CD4-positive, CD25-positive, alpha-beta regulatory T cell (primary cell): ENCODE measurements around the gene ASH1L. TPM values are rescaled to one million over a fixed set of nuclear protein-coding genes. Genes with fewer than 3 reads are reported as not detected.

Experiments used
- ATAC-seq, 2 donors: fragments of 150-1000 bp; cut with Tn5 transposase; one replicate each; pipeline ENCODE4 v1.10.0; 2021; ENCODE audit warnings: low read depth in 2 of 2, moderate number of reproducible peaks in 2 of 2, moderate library complexity in 1 of 2
- DNase-seq, 3 donors: peaks; one replicate each; pipeline versions ENCODE4 v3.0.0 to v3.0.0-alpha.2; 2012 to 2022; ENCODE audit warnings: mixed read lengths in 1 of 3
- H3K27ac ChIP-seq: one replicate; pipeline ENCODE4 v1.7.0; 2013; ENCODE audit warnings: mild to moderate bottlenecking, low read length; ENCODE audit not compliant: insufficient read depth, poor library complexity, severe bottlenecking
- H3K27me3 ChIP-seq: one replicate; pipeline ENCODE4 v1.7.0; 2013; ENCODE audit warnings: low read length; ENCODE audit not compliant: control insufficient read depth, insufficient read depth
- H3K36me3 ChIP-seq: one replicate; pipeline ENCODE4 v1.7.0; 2013; ENCODE audit warnings: mild to moderate bottlenecking, low read length, moderate library complexity; ENCODE audit not compliant: control insufficient read depth, insufficient read depth
- H3K4me1 ChIP-seq: 2 replicates; pipeline ENCODE4 v1.7.0; 2013; ENCODE audit warnings: mild to moderate bottlenecking, low read length; ENCODE audit not compliant: insufficient read depth, control insufficient read depth, poor library complexity, severe bottlenecking
- H3K4me3 ChIP-seq: one replicate; pipeline ENCODE4 v1.7.0; 2013; ENCODE audit warnings: low read depth, mild to moderate bottlenecking, low read length, moderate library complexity
- H3K9me3 ChIP-seq, 2 experiments: 1 replicate in 1 of 2; 2 replicates in 1 of 2; pipeline ENCODE4 v1.7.0; 2013; ENCODE audit warnings: low read length in 2 of 2, mild to moderate bottlenecking in 1 of 2, moderate library complexity in 1 of 2; ENCODE audit not compliant: control insufficient read depth in 2 of 2
- H3K27ac Mint-ChIP-seq, 3 donors: one replicate each; pipeline ENCODE4 v1.8.0; 2020 to 2022; ENCODE audit warnings: mild to moderate bottlenecking in 3 of 3, mixed read lengths in 3 of 3, moderate library complexity in 2 of 3
- H3K27me3 Mint-ChIP-seq: one replicate; pipeline ENCODE4 v1.8.0; 2022; ENCODE audit warnings: mild to moderate bottlenecking, mixed read lengths
- H3K36me3 Mint-ChIP-seq: one replicate; pipeline ENCODE4 v1.8.0; 2020; ENCODE audit warnings: mixed read lengths
- H3K4me1 Mint-ChIP-seq, 4 donors: one replicate each; pipeline ENCODE4 v1.8.0; 2020 to 2022; ENCODE audit warnings: mixed read lengths in 4 of 4, mild to moderate bottlenecking in 1 of 4
- H3K4me3 Mint-ChIP-seq, 4 donors: one replicate each; pipeline ENCODE4 v1.8.0; 2020 to 2022; ENCODE audit warnings: mild to moderate bottlenecking in 4 of 4, mixed read lengths in 4 of 4, moderate library complexity in 3 of 4
- H3K9me3 Mint-ChIP-seq, 7 donors: one replicate each; pipeline ENCODE4 v1.8.0; 2020 to 2022; ENCODE audit warnings: mixed read lengths in 7 of 7, mild to moderate bottlenecking in 3 of 7, moderate library complexity in 2 of 7
- polyA plus RNA-seq, 4 donors: library from polyadenylated mRNA; unstranded; fragments of 300-500 nt; fragmentation: Illumina TruSeq; gene quantifications; one replicate each; pipeline ENCODE4 v1.2.3, GENCODE V29; 2021
- total RNA-seq: library from RNA; stranded (reverse); gene quantifications from one replicate; pipeline ENCODE4 v1.2.3, GENCODE V29; 2022

The ASH1L gene
- total and polyA plus RNA-seq, 5 donors from 2014 or later: 14.1 to 97.8 (median 15.8) TPM

GRCh38 chr1:155325603-155325893 lies 237.1 kb downstream of the ASH1L start:
- no peak for ATAC-seq
- Histone ChIP-seq H3K9me3 (no peaks in the 10 kb centered on the region), H3K4me1 (peaks cover 34% of the 10 kb centered on the region), H3K27ac (peak overlapping the region; percentile 96), H3K4me3 (no peak overlapping the region), H3K27me3 (no peaks in the 10 kb centered on the region), H3K36me3 (peaks cover 9% of the 10 kb centered on the region)
- H3K4me3 Mint-ChIP-seq: peak overlapping the region; percentile 77 to 94 (median 90)
- H3K36me3 Mint-ChIP-seq: peaks cover under 1% of the 10 kb centered on the region
- peaks cover under 1 to 33% (median 10%) of the 10 kb centered on the region in 4 donors for H3K4me1 Mint-ChIP-seq
- peak overlapping the region in 1 of 3 donors; percentile 86 for H3K27ac Mint-ChIP-seq
- H3K27me3 Mint-ChIP-seq: no peaks in the 10 kb centered on the region
- DNase-seq: no peak
- H3K9me3 Mint-ChIP-seq: no peaks in the 10 kb centered on the region

GRCh38 chr1:155324717-155325602 lies 237.6 kb downstream of the ASH1L start:
- peak overlapping the region; percentile 88 to 91 (median 90) for H3K4me3 Mint-ChIP-seq
- ATAC-seq (no peak), DNase-seq (no peak)
- Histone ChIP-seq H3K27ac (peak overlapping the region; percentile 96), H3K9me3 (no peaks in the 10 kb centered on the region), H3K36me3 (peaks cover 3% of the 10 kb centered on the region), H3K27me3 (no peaks in the 10 kb centered on the region), H3K4me1 (peaks cover 37% of the 10 kb centered on the region), H3K4me3 (peak overlapping the region; percentile 60)
- no peaks in the 10 kb centered on the region for H3K36me3 Mint-ChIP-seq
- H3K4me1 Mint-ChIP-seq: peaks cover 0 to 39% (median 13%) of the 10 kb centered on the region in 4 donors
- H3K9me3 Mint-ChIP-seq: no peaks in the 10 kb centered on the region
- no peaks in the 10 kb centered on the region for H3K27me3 Mint-ChIP-seq
- peak overlapping the region; percentile 63 to 86 (median 71) for H3K27ac Mint-ChIP-seq

GRCh38 chr1:155324037-155324716 lies 238.4 kb downstream of the ASH1L start:
- Mint-ChIP-seq H3K36me3 (peaks cover 3% of the 10 kb centered on the region), H3K27me3 (no peaks in the 10 kb centered on the region), H3K4me3 (peak overlapping the region; percentile 88 to 91 (median 90)), H3K4me1 (peaks cover 0 to 39% (median 14%) of the 10 kb centered on the region in 4 donors), H3K9me3 (no peaks in the 10 kb centered on the region), H3K27ac (peak overlapping the region in 2 of 3 donors; percentile 85 to 92)
- Histone ChIP-seq H3K4me1 (peaks cover 37% of the 10 kb centered on the region), H3K27ac (peak overlapping the region; percentile 96), H3K9me3 (no peaks in the 10 kb centered on the region), H3K4me3 (peak overlapping the region; percentile 62), H3K36me3 (no peaks in the 10 kb centered on the region), H3K27me3 (no peaks in the 10 kb centered on the region)
- peak; percentile 83 to 93 (median 90) for DNase-seq
- ATAC-seq: peak; percentile 80 to 81

- no peaks in the 10 kb centered on the region for H3K27me3 Mint-ChIP-seq
- H3K27ac Mint-ChIP-seq: peak overlapping the region in 1 of 3 donors; percentile 85
- Histone ChIP-seq H3K9me3 (no peaks in the 10 kb centered on the region), H3K27ac (peak overlapping the region; percentile 96), H3K36me3 (no peaks in the 10 kb centered on the region), H3K4me1 (peaks cover 37% of the 10 kb centered on the region), H3K27me3 (no peaks in the 10 kb centered on the region), H3K4me3 (peak overlapping the region; percentile 62)
- DNase-seq (peak; percentile 73 to 91 (median 78)), ATAC-seq (peak; percentile 61 to 62)
- H3K36me3 Mint-ChIP-seq: peaks cover 3% of the 10 kb centered on the region
- peak overlapping the region; percentile 88 to 91 (median 90) for H3K4me3 Mint-ChIP-seq
- H3K9me3 Mint-ChIP-seq: no peaks in the 10 kb centered on the region
- H3K4me1 Mint-ChIP-seq: peaks cover 0 to 39% (median 14%) of the 10 kb centered on the region in 4 donors
Observed at GRCh38 chr1:155323729-155324036, 238.9 kb downstream of the ASH1L start.

GRCh38 chr1:155322953-155323728 lies 239.5 kb downstream of the ASH1L start:
- peaks cover 3% of the 10 kb centered on the region for H3K36me3 Mint-ChIP-seq
- no peaks in the 10 kb centered on the region for H3K27me3 ChIP-seq
- no peaks in the 10 kb centered on the region for H3K27me3 Mint-ChIP-seq
- H3K27ac Mint-ChIP-seq: peak overlapping the region in 1 of 3 donors; percentile 5
- peak overlapping the region; percentile 37 for H3K4me3 ChIP-seq
- peaks cover 37% of the 10 kb centered on the region for H3K4me1 ChIP-seq
- no peaks in the 10 kb centered on the region for H3K36me3 ChIP-seq
- peaks cover 0 to 39% (median 14%) of the 10 kb centered on the region in 4 donors for H3K4me1 Mint-ChIP-seq
- peak; percentile 74 to 83 (median 79) for DNase-seq
- H3K9me3 ChIP-seq: no peaks in the 10 kb centered on the region
- peak overlapping the region; percentile 96 for H3K27ac ChIP-seq
- H3K9me3 Mint-ChIP-seq: no peaks in the 10 kb centered on the region
- H3K4me3 Mint-ChIP-seq: peak overlapping the region; percentile 88 to 91 (median 90)
- peak; percentile 50 to 52 for ATAC-seq

GRCh38 chr1:155322571-155322952 lies 240.0 kb downstream of the ASH1L start:
- Mint-ChIP-seq H3K36me3 (peaks cover 3% of the 10 kb centered on the region), H3K9me3 (no peaks in the 10 kb centered on the region), H3K27ac (peak overlapping the region in 1 of 3 donors; percentile 68), H3K4me1 (peaks cover 0 to 39% (median 14%) of the 10 kb centered on the region in 4 donors), H3K27me3 (no peaks in the 10 kb centered on the region), H3K4me3 (peak overlapping the region; percentile 51 to 88 (median 78))
- ATAC-seq (no peak), DNase-seq (peak in 1 of 3 donors; percentile 23)
- Histone ChIP-seq H3K9me3 (no peaks in the 10 kb centered on the region), H3K36me3 (no peaks in the 10 kb centered on the region), H3K27ac (peak overlapping the region; percentile 96), H3K4me3 (peak overlapping the region; percentile 64), H3K27me3 (no peaks in the 10 kb centered on the region), H3K4me1 (peaks cover 37% of the 10 kb centered on the region)
